ENCODE data around the gene FHL1.
"Not testable (repeated sequence)": the region's sequence is repeated elsewhere in the genome, so short reads cannot be mapped to it uniquely, and the experiment has no call there.

Gene FHL1

GRCh38 chrX:136146614-136147314, 569 bp upstream of the FHL1 start:
- DNase-seq (ENCODE audit: low read depth in 2 of 2) = no peak

- no peak for DNase-seq (ENCODE audit: low read depth in 2 of 2)
These were observed 643 bp downstream of the FHL1 start for GRCh38 chrX:136147976-136148375.

- DNase-seq (ENCODE audit: low read depth in 2 of 2) = no peak
These were observed 1.1 kb downstream of the FHL1 start for GRCh38 chrX:136148391-136148790.

- DNase-seq (ENCODE audit: low read depth in 2 of 2) = no peak
These were observed 7.7 kb downstream of the FHL1 start for GRCh38 chrX:136154998-136155397.

GRCh38 chrX:136156560-136157117, 9.3 kb downstream of the FHL1 start:
- no peak for DNase-seq (ENCODE audit: low read depth in 2 of 2)

GRCh38 chrX:136157187-136157586, 9.9 kb downstream of the FHL1 start:
- DNase-seq (ENCODE audit: low read depth in 2 of 2) = no peak

- DNase-seq (ENCODE audit: low read depth in 2 of 2) = no peak
These were observed 11.4 kb downstream of the FHL1 start for GRCh38 chrX:136158685-136159084.

GRCh38 chrX:136159611-136160025, 12.3 kb downstream of the FHL1 start:
- no peak for DNase-seq (ENCODE audit: low read depth in 2 of 2)

GRCh38 chrX:136162827-136163570, 15.7 kb downstream of the FHL1 start:
- DNase-seq (ENCODE audit: low read depth in 2 of 2) = peak; percentile 23 to 43

GRCh38 chrX:136163689-136164088, 16.4 kb downstream of the FHL1 start:
- DNase-seq (ENCODE audit: low read depth in 2 of 2) = no peak

- DNase-seq (ENCODE audit: low read depth in 2 of 2) = no peak
These were observed 18.1 kb downstream of the FHL1 start for GRCh38 chrX:136165406-136165805.

GRCh38 chrX:136166221-136166855, 19.0 kb downstream of the FHL1 start:
- DNase-seq (ENCODE audit: low read depth in 2 of 2) = no peak

- DNase-seq (ENCODE audit: low read depth in 2 of 2) = not testable (repeated sequence)
These were observed 20.7 kb downstream of the FHL1 start for GRCh38 chrX:136167989-136168388.

- DNase-seq (ENCODE audit: low read depth in 2 of 2) = no peak
These were observed 21.8 kb downstream of the FHL1 start for GRCh38 chrX:136168929-136169735.

- no peak for DNase-seq (ENCODE audit: low read depth in 2 of 2)
These were observed 22.9 kb downstream of the FHL1 start for GRCh38 chrX:136170139-136170800.

GRCh38 chrX:136171420-136171819, 24.1 kb downstream of the FHL1 start:
- no peak for DNase-seq (ENCODE audit: low read depth in 2 of 2)

- DNase-seq (ENCODE audit: low read depth in 2 of 2) = no peak
These were observed 29.1 kb downstream of the FHL1 start for GRCh38 chrX:136176399-136176825.

- DNase-seq (ENCODE audit: low read depth in 2 of 2) = no peak
These were observed 31.8 kb downstream of the FHL1 start for GRCh38 chrX:136179133-136179532.

GRCh38 chrX:136182414-136182813, 35.1 kb downstream of the FHL1 start:
- no peak for DNase-seq (ENCODE audit: low read depth in 2 of 2)

- DNase-seq (ENCODE audit: low read depth in 2 of 2) = no peak
These were observed 35.8 kb downstream of the FHL1 start for GRCh38 chrX:136183172-136183571.

GRCh38 chrX:136183917-136184316, 36.6 kb downstream of the FHL1 start:
- no peak for DNase-seq (ENCODE audit: low read depth in 2 of 2)

All from stimulated activated CD4-positive, alpha-beta T cell treated with anti-CD3 and anti-CD28 coated beads, Interleukin-4, amount 100 ng/mL, for 48 hours (primary cell).